Astrocyte (in vitro differentiated cells and primary cell): ENCODE results near the gene REPIN1. TPM values are rescaled to one million over a fixed set of nuclear protein-coding genes. Genes with fewer than 3 reads are reported as not detected.

Experiments
- DNase-seq: peaks from one replicate; pipeline ENCODE4 v3.0.0-alpha.2; 2010; ENCODE audit warnings: low read depth
- FAIRE-seq: peaks from 2 replicates; lab custom pipeline; 2011; peaks lifted over from hg19 to GRCh38; lab: Jason Lieb, UNC
- H2AFZ ChIP-seq: 2 replicates; pipeline ENCODE4 v1.6.0; 2012; ENCODE audit warnings: low read depth, low read length, inconsistent platforms
- H3K27ac ChIP-seq: 2 replicates; pipeline ENCODE4 v1.5.1; 2011; ENCODE audit warnings: low read depth, low read length, inconsistent platforms
- H3K27me3 ChIP-seq: 2 replicates; pipeline ENCODE4 v1.6.0; 2011; ENCODE audit warnings: low read length, inconsistent platforms; ENCODE audit not compliant: insufficient read depth
- H3K36me3 ChIP-seq: 2 replicates; pipeline ENCODE4 v1.5.1; 2011; ENCODE audit warnings: low read length, inconsistent platforms; ENCODE audit not compliant: insufficient read depth
- H3K4me1 ChIP-seq: 2 replicates; pipeline ENCODE4 v1.5.1; 2011; ENCODE audit warnings: low read length, inconsistent platforms; ENCODE audit not compliant: insufficient read depth
- H3K4me2 ChIP-seq: 2 replicates; pipeline ENCODE4 v1.6.0; 2012; ENCODE audit warnings: low read length, inconsistent platforms
- H3K4me3 ChIP-seq: 2 replicates; pipeline ENCODE4 v1.5.1; 2011; ENCODE audit warnings: low read depth, mild to moderate bottlenecking, low read length, inconsistent platforms; ENCODE audit not compliant: insufficient read depth
- H3K79me2 ChIP-seq: 2 replicates; pipeline ENCODE4 v1.6.0; 2012; ENCODE audit warnings: mild to moderate bottlenecking, low read length, inconsistent platforms; ENCODE audit not compliant: insufficient read depth
- H3K9ac ChIP-seq: 2 replicates; pipeline ENCODE4 v1.6.0; 2012; ENCODE audit warnings: mild to moderate bottlenecking, low read length, inconsistent platforms
- H3K9me3 ChIP-seq: 2 replicates; pipeline ENCODE4 v1.5.1; 2012; ENCODE audit warnings: low read depth, mild to moderate bottlenecking, low read length, inconsistent platforms; ENCODE audit not compliant: insufficient read depth
- H4K20me1 ChIP-seq: 2 replicates; pipeline ENCODE4 v1.6.0; 2012; ENCODE audit warnings: low read length, inconsistent platforms; ENCODE audit not compliant: insufficient read depth
- H3K27ac Mint-ChIP-seq: one replicate; pipeline ENCODE4 v1.8.0; 2021; ENCODE audit warnings: mild to moderate bottlenecking, mixed read lengths; ENCODE audit not compliant: unreplicated experiment
- H3K27me3 Mint-ChIP-seq: one replicate; pipeline ENCODE4 v1.8.0; 2021; ENCODE audit warnings: low read depth, mixed read lengths; ENCODE audit not compliant: unreplicated experiment
- H3K36me3 Mint-ChIP-seq: one replicate; pipeline ENCODE4 v1.8.0; 2021; ENCODE audit warnings: low read depth, mixed read lengths; ENCODE audit not compliant: unreplicated experiment
- H3K4me1 Mint-ChIP-seq: one replicate; pipeline ENCODE4 v1.8.0; 2021; ENCODE audit warnings: low read depth, mixed read lengths; ENCODE audit not compliant: unreplicated experiment
- H3K4me3 Mint-ChIP-seq: one replicate; pipeline ENCODE4 v1.8.0; 2021; ENCODE audit warnings: mild to moderate bottlenecking, moderate library complexity, mixed read lengths; ENCODE audit not compliant: unreplicated experiment
- H3K9me3 Mint-ChIP-seq: one replicate; pipeline ENCODE4 v1.8.0; 2021; ENCODE audit warnings: mild to moderate bottlenecking, mixed read lengths; ENCODE audit not compliant: unreplicated experiment
- EZH2 ChIP-seq: IDR thresholded peaks from 2 replicates; pipeline ENCODE4 v1.6.1; 2012; ENCODE audit warnings: mild to moderate bottlenecking, low read length, inconsistent platforms; ENCODE audit not compliant: insufficient read depth
- total RNA-seq: library from RNA; stranded (reverse); gene quantifications from 2 replicates; pipeline ENCODE4 v1.2.1, GENCODE V29; 2021
- TF ChIP-seq, protein P1 (sequence below): IDR thresholded peaks from 2 replicates; pipeline ENCODE4 v1.5.1; 2011; ENCODE audit warnings: low read depth, mild to moderate bottlenecking, inconsistent platforms, low read length, moderate library complexity; ENCODE audit not compliant: insufficient read depth

The REPIN1 gene
- total RNA-seq, 1 donor from 2014 or later: 95.3 TPM

DNA sequence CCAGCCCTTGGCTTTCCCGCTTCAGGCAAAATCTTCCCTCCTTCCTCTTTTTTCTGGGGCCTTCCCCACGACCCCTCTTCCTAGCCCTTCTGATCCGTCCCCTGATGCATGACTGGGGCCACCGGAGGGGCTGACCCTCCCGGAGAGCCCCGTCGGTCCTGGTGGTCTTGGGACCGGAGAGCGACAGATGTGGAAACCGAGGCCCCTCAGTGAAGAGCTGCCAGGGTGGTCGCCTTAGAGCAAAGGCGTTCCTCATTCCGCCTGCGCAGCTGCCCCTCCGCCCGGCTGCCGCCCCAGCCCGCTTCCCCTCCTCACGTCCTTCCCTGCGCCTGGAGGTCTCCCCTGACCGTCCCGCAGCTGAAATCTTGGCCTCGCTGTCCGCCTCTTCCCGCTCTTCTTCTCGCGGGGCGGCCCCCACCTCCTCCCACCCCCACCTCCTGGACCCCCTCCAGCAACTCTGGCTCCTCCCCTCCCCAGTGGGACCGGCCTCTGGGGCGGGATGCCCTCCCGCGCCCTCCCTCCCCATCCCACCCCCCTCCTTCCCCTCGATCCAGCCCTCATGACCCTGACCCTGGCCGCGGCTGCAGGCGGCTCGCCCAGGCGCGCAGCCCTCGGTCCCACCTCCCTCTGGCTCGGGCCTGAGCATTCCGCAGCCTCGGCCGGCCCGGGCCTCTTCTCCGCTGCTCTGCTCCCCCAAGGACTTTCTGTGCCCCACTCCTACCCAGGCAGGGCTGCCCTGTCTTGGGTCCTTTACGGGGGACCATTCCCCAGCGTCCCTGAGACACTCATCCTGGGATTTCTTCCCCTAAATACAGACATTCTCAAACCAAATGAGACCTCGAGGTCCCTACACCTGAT lies 27.1 kb upstream of the REPIN1 start, which contains the start of gene RARRES2:
Gene RARRES2, minus strand, starts transcription at position 367 of the 858 bp plus-strand sequence. CDS start 1,020 bp downstream, outside the sequence.
- FAIRE-seq: no peak
- H3K4me1 ChIP-seq: peaks cover 12% of the 10 kb centered on the region

DNA sequence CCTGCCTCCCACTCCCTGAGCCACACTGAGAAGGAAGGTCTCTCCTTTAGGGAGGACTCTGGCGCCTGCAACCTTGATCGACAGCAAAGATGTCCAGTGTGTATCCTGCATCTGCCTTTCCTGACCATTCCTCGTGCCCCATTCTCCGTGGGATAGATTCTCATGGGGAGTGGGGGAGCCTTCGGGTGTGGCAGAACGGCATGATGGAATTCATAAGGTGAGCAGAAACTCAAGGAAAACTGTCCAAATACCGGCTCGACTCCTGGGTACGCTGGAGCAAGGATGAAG lies 26.6 kb upstream of the REPIN1 start:
- peaks cover 12% of the 10 kb centered on the region for H3K4me1 ChIP-seq
- H3K27me3 ChIP-seq: peaks cover 18% of the 10 kb centered on the region
- no peak overlapping the region for H3K27ac ChIP-seq
- peaks cover 14% of the 10 kb centered on the region for H3K4me1 Mint-ChIP-seq
- no peak overlapping the region for H3K4me3 ChIP-seq
- DNase-seq: no peak
- H3K4me2 ChIP-seq: no peak overlapping the region
- TF ChIP-seq EZH2: no peak
- TF ChIP-seq, protein P1, sequence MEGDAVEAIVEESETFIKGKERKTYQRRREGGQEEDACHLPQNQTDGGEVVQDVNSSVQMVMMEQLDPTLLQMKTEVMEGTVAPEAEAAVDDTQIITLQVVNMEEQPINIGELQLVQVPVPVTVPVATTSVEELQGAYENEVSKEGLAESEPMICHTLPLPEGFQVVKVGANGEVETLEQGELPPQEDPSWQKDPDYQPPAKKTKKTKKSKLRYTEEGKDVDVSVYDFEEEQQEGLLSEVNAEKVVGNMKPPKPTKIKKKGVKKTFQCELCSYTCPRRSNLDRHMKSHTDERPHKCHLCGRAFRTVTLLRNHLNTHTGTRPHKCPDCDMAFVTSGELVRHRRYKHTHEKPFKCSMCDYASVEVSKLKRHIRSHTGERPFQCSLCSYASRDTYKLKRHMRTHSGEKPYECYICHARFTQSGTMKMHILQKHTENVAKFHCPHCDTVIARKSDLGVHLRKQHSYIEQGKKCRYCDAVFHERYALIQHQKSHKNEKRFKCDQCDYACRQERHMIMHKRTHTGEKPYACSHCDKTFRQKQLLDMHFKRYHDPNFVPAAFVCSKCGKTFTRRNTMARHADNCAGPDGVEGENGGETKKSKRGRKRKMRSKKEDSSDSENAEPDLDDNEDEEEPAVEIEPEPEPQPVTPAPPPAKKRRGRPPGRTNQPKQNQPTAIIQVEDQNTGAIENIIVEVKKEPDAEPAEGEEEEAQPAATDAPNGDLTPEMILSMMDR: no peak
- H4K20me1 ChIP-seq: peaks cover 7% of the 10 kb centered on the region
- no peak overlapping the region for H2AFZ ChIP-seq
- H3K79me2 ChIP-seq: no peaks in the 10 kb centered on the region
- H3K36me3 Mint-ChIP-seq: peaks cover 6% of the 10 kb centered on the region
- no peak overlapping the region for H3K9ac ChIP-seq
- peaks cover 15% of the 10 kb centered on the region for H3K9me3 Mint-ChIP-seq
- FAIRE-seq: no peak
- H3K36me3 ChIP-seq: no peaks in the 10 kb centered on the region
- H3K27ac Mint-ChIP-seq: peak overlapping the region; percentile 80
- peaks cover 48% of the 10 kb centered on the region for H3K27me3 Mint-ChIP-seq
- peaks cover 4% of the 10 kb centered on the region for H3K9me3 ChIP-seq
- peak overlapping the region; percentile 51 for H3K4me3 Mint-ChIP-seq

More for the DNA sequence above, 27.1 kb upstream of the REPIN1 start, which contains the start of gene RARRES2:
- H3K36me3 ChIP-seq: no peaks in the 10 kb centered on the region
- H2AFZ ChIP-seq: no peak within 1 kb of the TSS
- H3K79me2 ChIP-seq: no peaks in the 10 kb centered on the region
- Mint-ChIP-seq H3K4me1 (peaks cover 14% of the 10 kb centered on the region), H3K9me3 (peaks cover 15% of the 10 kb centered on the region), H3K4me3 (peak within 1 kb of the TSS; percentile 57), H3K36me3 (peaks cover 6% of the 10 kb centered on the region), H3K27ac (peak within 1 kb of the TSS; percentile 80), H3K27me3 (peaks cover 43% of the 10 kb centered on the region)
- H3K27ac ChIP-seq: no peak within 1 kb of the TSS
- H3K27me3 ChIP-seq: peaks cover 18% of the 10 kb centered on the region
- peak within 1 kb of the TSS; percentile 30 for H3K4me2 ChIP-seq
- peaks cover 7% of the 10 kb centered on the region for H4K20me1 ChIP-seq
- H3K4me3 ChIP-seq: no peak within 1 kb of the TSS
- TF ChIP-seq, protein P1: no peak
- TF ChIP-seq EZH2: peak; percentile 78
- no peak within 1 kb of the TSS for H3K9ac ChIP-seq
- no peak for DNase-seq
- peaks cover 4% of the 10 kb centered on the region for H3K9me3 ChIP-seq

DNA sequence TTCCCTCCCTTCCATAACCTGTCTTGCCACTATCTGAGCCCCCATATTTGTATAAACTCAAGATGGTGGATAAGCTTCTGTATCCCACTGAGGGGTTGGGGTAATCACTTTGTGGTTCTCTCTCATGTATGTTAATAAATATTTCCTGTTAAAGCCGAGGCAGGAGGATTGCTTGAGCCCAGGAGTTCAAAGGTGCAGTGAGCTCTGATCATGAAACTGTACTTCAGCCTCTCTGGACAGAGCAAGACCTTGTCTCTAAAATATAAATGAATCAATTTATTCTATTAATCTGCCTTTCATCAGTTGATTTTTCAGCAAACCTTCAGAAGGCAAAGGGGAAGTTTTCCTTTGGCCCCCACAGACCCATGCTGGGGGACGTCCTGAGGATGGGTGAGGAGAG lies 25.4 kb upstream of the REPIN1 start:
- Histone ChIP-seq H3K4me3 (no peak overlapping the region), H3K9ac (no peak overlapping the region), H3K27me3 (peaks cover 18% of the 10 kb centered on the region), H3K79me2 (no peaks in the 10 kb centered on the region), H3K4me1 (peaks cover 12% of the 10 kb centered on the region), H2AFZ (no peak overlapping the region), H4K20me1 (peaks cover 7% of the 10 kb centered on the region), H3K9me3 (peaks cover 4% of the 10 kb centered on the region), H3K4me2 (no peak overlapping the region), H3K27ac (no peak overlapping the region), H3K36me3 (no peaks in the 10 kb centered on the region)
- Mint-ChIP-seq H3K36me3 (peaks cover 6% of the 10 kb centered on the region), H3K4me3 (no peak overlapping the region), H3K4me1 (peaks cover 14% of the 10 kb centered on the region), H3K27ac (no peak overlapping the region), H3K27me3 (peaks cover 43% of the 10 kb centered on the region), H3K9me3 (peaks cover 18% of the 10 kb centered on the region)
- no peak for FAIRE-seq
- no peak for TF ChIP-seq EZH2
- TF ChIP-seq, protein P1: no peak
- no peak for DNase-seq
